Transverse colon (tissue), 4 donors: ENCODE results near the gene MED13. TPM values are rescaled to one million over a fixed set of nuclear protein-coding genes. Genes with fewer than 3 reads are reported as not detected.

Source experiments
- DNase-seq: peaks from one replicate; pipeline ENCODE4 v3.0.0-alpha.2; 2019
- H3K27ac ChIP-seq, 4 donors: fragments of 200-600 bp; sonication (generic); 2 replicates each; pipeline ENCODE4 v1.5.1; 2016 to 2018; ENCODE audit warnings: inconsistent platforms in 4 of 4
- H3K27me3 ChIP-seq: fragments of 200-600 bp; sonication (generic); 2 replicates; pipeline ENCODE4 v1.5.1; 2017; ENCODE audit warnings: inconsistent platforms
- H3K36me3 ChIP-seq, 4 donors: fragments of 200-600 bp; sonication (generic); 2 replicates each; pipeline ENCODE4 v1.5.1; 2017 to 2019; ENCODE audit warnings: inconsistent platforms in 4 of 4
- H3K4me1 ChIP-seq, 4 donors: fragments of 200-600 bp; sonication (generic); 2 replicates each; pipeline ENCODE4 v1.5.1; 2017 to 2020; ENCODE audit warnings: inconsistent platforms in 4 of 4
- H3K4me3 ChIP-seq, 4 donors: fragments of 200-600 bp; sonication (generic); 1 replicate in 1 of 4; 2 replicates in 3 of 4; pipeline versions ENCODE4 v1.5.1 to v1.6.1; 2017 to 2019; ENCODE audit warnings: inconsistent platforms in 4 of 4
- H3K9me3 ChIP-seq, 2 donors: fragments of 200-600 bp; sonication (generic); 2 replicates each; pipeline ENCODE4 v1.5.1; 2017 to 2019; ENCODE audit warnings: inconsistent platforms in 2 of 2
- CTCF ChIP-seq, 5 experiments: fragments of 200-600 bp in 3 of 5; fragments of 450-650 bp in 2 of 5; sonication (generic) in 3 of 5; IDR thresholded peaks; 1 replicate in 2 of 5; 2 replicates in 3 of 5; pipeline ENCODE4 v1.5.1; 2016 to 2017; ENCODE audit warnings: antibody characterized with exemption in 5 of 5, inconsistent platforms in 3 of 5, mild to moderate bottlenecking in 2 of 5, moderate library complexity in 1 of 5
- EP300 ChIP-seq: sonication (generic); formaldehyde crosslinking; IDR thresholded peaks from one replicate; pipeline ENCODE4 v1.6.1; 2017; ENCODE audit warnings: antibody characterized with exemption, low read depth
- POLR2A ChIP-seq: fragments of 450-650 bp; IDR thresholded peaks from one replicate; pipeline ENCODE4 v1.6.1; 2016; ENCODE audit warnings: antibody characterized with exemption, mild to moderate bottlenecking, moderate library complexity
- POLR2AphosphoS5 ChIP-seq, 3 donors: sonication (generic); formaldehyde crosslinking; IDR thresholded peaks; one replicate each; pipeline ENCODE4 v1.6.1; 2016; ENCODE audit warnings: antibody characterized with exemption in 3 of 3
- WGBS, 2 donors: methylation state at CpG; one replicate each; pipeline ENCODE4 v1.1.5; 2018; ENCODE audit warnings: low coverage in 1 of 2; 5-methylcytosine and 5-hydroxymethylcytosine counted together
- in situ Hi-C, 4 donors: fragments of 200-750 bp; cut with MboI; loops; one replicate each; pipeline versions ENCODE4 v1.15.0 to v1.15.1; 2017; ENCODE audit warnings: low sequenced_read_pairs in 3 of 4, low pct_ligation_motif_present in 1 of 4, low pct_unique_long_range_greater_than_20kb in 1 of 4
- intact Hi-C: fragments of 100-400 bp; cut with DNase I; formaldehyde crosslinking; loops from one replicate; pipeline ENCODE4 v1.15.1; 2023; ENCODE audit warnings: low total_unique reads
- total RNA-seq, 4 donors: library from RNA; depleted of rRNA; stranded (reverse); fragments of >200 nt; gene quantifications; one replicate each; pipeline ENCODE4 v1.1.0, GENCODE V29; 2016

Gene MED13
- total RNA-seq, 4 donors from 2014 or later: 75.0 to 131 (median 105) TPM

GRCh38 chr17:62084585-62084984, 19.5 kb upstream of the MED13 start:
- Histone ChIP-seq H3K4me3 (no peak overlapping the region), H3K9me3 (no peaks in the 10 kb centered on the region), H3K36me3 (no peaks in the 10 kb centered on the region), H3K27me3 (no peaks in the 10 kb centered on the region), H3K27ac (no peak overlapping the region), H3K4me1 (no peaks in the 10 kb centered on the region)
- TF ChIP-seq POLR2A (no peak), CTCF (IDR thresholded peaks at IDR 0.05) (no peak), EP300 (no peak), POLR2AphosphoS5 (IDR thresholded peaks at IDR 0.05) (no peak)
- DNase-seq: no peak
- intact Hi-C loops (no loop called here), in situ Hi-C loops (loop anchor here in 1 of 4 donors (25.0 kb wide), 1 partner anchor 447 kb away; no protein-coding TSS in a partner anchor)
- WGBS, 2 donors: 70% methylated on average over 3 of the region's 3 CpGs; no CpG with 5 or more reads in 1 of the 2 donors

- no peak for TF ChIP-seq POLR2A
- no peak for TF ChIP-seq POLR2AphosphoS5 (IDR thresholded peaks at IDR 0.05)
- TF ChIP-seq EP300: no peak
- H3K27ac ChIP-seq: no peak overlapping the region
- WGBS, 2 donors: 95 to 100% methylated on average over 1 to 3 of the region's 3 CpGs
- no peak overlapping the region for H3K4me3 ChIP-seq
- in situ Hi-C loops (loop anchor here in 1 of 4 donors (25.0 kb wide), 1 partner anchor 446 kb away; no protein-coding TSS in a partner anchor), intact Hi-C loops (no loop called here)
- H3K4me1 ChIP-seq: no peaks in the 10 kb centered on the region
- H3K9me3 ChIP-seq: no peaks in the 10 kb centered on the region
- no peak for DNase-seq
- no peaks in the 10 kb centered on the region for H3K27me3 ChIP-seq
- no peaks in the 10 kb centered on the region for H3K36me3 ChIP-seq
Observed at GRCh38 chr17:62083651-62084050, 18.6 kb upstream of the MED13 start.

GRCh38 chr17:62080647-62081046, 15.6 kb upstream of the MED13 start:
- Histone ChIP-seq H3K4me1 (no peaks in the 10 kb centered on the region), H3K4me3 (no peak overlapping the region), H3K36me3 (no peaks in the 10 kb centered on the region), H3K27me3 (no peaks in the 10 kb centered on the region), H3K27ac (no peak overlapping the region), H3K9me3 (no peaks in the 10 kb centered on the region)
- intact Hi-C loops: no loop called here
- WGBS, 2 donors: 93 to 94% methylated on average over 4 of the region's 4 CpGs
- DNase-seq: no peak
- in situ Hi-C loops: loop anchor here in 1 of 4 donors (25.0 kb wide), 1 partner anchor 443 kb away; no protein-coding TSS in a partner anchor
- TF ChIP-seq POLR2AphosphoS5 (IDR thresholded peaks at IDR 0.05): no peak
- TF ChIP-seq POLR2A: no peak
- TF ChIP-seq EP300: no peak
- TF ChIP-seq CTCF (IDR thresholded peaks at IDR 0.05): no peak

GRCh38 chr17:62078009-62078408, 12.9 kb upstream of the MED13 start:
- no peak overlapping the region for H3K4me3 ChIP-seq
- TF ChIP-seq POLR2AphosphoS5 (IDR thresholded peaks at IDR 0.05) (no peak), EP300 (no peak), CTCF (IDR thresholded peaks at IDR 0.05) (no peak)
- no peaks in the 10 kb centered on the region for H3K27me3 ChIP-seq
- in situ Hi-C loops: loop anchor here in 1 of 4 donors (25.0 kb wide), 1 partner anchor 441 kb away; no protein-coding TSS in a partner anchor
- no peak for DNase-seq
- H3K27ac ChIP-seq: no peak overlapping the region
- no peaks in the 10 kb centered on the region for H3K36me3 ChIP-seq
- H3K9me3 ChIP-seq: no peaks in the 10 kb centered on the region
- 88 to 100% methylated on average over 1 to 2 of the region's 2 CpGs for WGBS, 2 donors
- intact Hi-C loops: no loop called here
- no peaks in the 10 kb centered on the region for H3K4me1 ChIP-seq
